HuH-7 (cell line): ENCODE data around the gene PTPN20.
"Not testable (repeated sequence)": the region's sequence is repeated elsewhere in the genome, so short reads cannot be mapped to it uniquely, and the experiment has no call there.

Experiments
- DNase-seq: peaks from one replicate; pipeline ENCODE4 v3.0.0; 2011; ENCODE audit warnings: low spot score

The PTPN20 gene

DNA sequence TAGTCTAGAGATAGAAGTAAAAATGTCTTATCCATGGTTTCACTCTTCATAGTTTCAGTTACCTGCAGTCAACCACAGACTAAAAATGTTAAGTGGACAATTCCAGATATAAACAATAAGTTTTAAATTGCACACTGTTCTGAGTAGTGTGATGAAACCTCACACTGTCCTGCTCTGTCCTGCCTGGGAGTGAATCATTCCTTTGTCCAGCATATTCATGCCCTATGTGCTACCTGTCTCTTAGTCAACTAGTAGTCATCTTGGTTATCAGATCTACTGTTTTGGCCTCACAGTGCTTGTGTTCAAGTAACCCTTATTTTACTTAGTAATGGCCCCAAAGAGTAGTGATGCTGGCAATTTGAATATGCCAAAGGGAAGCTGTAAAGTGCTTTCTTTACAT is 49.5 kb downstream of the PTPN20 start:
- DNase-seq = not testable (repeated sequence)

DNA sequence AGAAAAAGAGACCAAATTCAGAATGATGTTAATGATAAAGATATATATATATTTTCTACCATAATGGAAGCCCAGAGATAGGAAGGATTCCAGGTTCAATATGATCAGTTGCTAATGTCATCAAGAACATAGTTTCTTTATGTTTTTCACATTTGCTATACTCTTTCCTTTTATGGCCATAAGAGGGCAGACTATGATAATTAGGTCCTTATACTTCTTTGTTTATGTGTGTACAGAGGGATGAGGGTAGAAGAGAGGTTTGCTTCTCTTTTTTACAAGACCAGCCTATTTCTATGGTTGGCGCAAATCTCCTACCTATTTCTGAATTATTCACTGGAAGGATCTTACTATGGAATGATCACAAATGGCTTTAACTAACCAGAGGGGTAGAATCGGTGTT is 52.1 kb downstream of the PTPN20 start:
- DNase-seq = not testable (repeated sequence)

DNA sequence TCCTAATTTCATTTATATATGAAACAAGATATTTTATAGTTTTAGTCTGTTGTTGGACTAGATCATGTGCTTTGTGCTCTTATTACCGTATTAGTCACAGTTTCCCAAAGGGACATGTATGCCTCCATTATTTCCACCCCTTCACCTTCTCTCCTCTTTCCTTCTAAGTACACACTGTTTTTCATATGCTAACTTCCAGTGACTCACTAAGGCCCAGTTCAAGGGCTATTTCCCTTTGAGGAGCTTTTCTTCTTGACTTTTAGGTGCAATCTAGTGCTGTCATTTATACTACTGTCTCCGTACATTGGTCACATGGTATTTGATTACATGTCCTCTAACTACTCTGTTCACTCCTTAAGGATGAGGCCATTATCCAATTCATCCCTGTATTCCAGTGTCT is 55.8 kb downstream of the PTPN20 start:
- not testable (repeated sequence) for DNase-seq

- not testable (repeated sequence) for DNase-seq
These were observed 69.0 kb downstream of the PTPN20 start for GRCh38 chr10:46980223-46980622.

- DNase-seq = not testable (repeated sequence)
These were observed 76.2 kb downstream of the PTPN20 start for GRCh38 chr10:46987233-46987924.

DNA sequence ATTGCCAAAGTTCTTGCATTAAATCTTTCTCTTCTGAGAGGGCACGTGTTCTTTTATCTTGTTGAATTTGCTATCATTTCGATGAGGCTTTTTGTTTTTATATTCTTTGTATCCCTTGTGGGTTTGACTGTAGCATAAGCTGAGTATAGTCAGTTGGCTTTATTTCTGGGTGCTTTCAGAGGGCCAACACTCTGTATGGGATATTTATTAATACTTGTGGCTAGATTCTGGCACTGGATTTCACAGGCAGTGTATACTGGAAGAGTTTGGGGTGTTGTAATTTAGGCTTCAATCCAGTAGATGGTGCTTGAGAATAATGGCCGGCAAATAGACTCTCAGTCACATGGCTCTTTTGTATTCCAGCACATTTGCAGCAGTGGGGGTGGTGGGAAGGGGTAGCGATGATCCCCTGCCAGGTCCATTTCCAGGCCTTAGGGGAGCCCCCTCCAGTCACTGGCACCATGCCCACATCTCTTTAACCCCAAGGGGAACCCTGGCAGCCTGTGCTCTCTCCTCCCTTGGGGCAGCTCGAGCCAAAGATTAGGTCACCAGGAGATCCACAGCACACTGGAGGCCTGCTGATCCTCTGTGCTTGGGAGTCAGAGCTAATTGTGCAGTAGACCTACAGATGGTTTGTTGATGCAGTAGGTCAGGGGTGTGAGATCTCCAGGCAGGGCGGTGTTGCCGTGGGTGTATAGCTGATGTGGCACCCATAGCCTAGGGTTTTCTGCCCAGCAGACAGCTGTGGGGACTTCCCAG is 81.8 kb downstream of the PTPN20 start:
- DNase-seq = peak; percentile 20

- no peak for DNase-seq
These were observed 84.0 kb downstream of the PTPN20 start for GRCh38 chr10:46995234-46995633.

- no peak for DNase-seq
These were observed 87.0 kb downstream of the PTPN20 start for GRCh38 chr10:46998192-46998591.

DNA sequence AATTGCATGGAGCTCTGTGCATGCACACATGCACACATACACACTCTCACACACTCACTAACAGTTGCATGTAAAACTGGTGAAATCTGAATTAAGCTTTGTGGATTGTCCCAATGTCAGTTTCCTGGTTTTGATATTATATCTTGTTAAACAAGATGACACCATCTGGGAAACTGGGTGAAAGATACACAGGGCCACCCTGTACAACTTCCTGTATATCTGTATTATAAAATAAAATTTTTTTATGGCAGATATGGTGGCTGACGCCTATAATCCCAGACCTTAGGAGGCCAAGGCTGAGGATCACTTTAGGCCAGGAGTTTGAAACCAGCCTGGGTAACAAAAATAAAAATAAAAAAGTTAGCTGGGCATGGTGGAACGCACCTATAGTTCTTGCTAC is 87.4 kb downstream of the PTPN20 start:
- DNase-seq = no peak

DNA sequence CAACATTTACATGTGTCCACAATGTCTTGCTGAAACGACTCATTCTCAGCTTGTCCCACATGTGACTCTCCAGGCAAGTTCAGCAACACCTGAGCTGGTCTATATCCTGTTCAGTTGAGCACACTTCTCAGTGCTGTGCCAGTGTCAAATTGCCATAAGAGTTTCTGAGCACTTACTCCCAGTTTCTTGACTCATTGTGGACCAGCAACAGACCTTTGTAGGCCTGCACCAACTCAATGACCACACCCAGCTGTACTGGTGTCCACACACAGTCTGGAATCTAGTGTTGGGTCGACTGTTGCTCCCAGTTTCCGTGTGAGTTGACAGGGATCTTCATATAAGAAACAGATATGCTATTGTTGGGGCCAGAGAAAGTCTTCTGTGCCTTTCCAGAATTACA is 88.0 kb downstream of the PTPN20 start:
- no peak for DNase-seq

DNA sequence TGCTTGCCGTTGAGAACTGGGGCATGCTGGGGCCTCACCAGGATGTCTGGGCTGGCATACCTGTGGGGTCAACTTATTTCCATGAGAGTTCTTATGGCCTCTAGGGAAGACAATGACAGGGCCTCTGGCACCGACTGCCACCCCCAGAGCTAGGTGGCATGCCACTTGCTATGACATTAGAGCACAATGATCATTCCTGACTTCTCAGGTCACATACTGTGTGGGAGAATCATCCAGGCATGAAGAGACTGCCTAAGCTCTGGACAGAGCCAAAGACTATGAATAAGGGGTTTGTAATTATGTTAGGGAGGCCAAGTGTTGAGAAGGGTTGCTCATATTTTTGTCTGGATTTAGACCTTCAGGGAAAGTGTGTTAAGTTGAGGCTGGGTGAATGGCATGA is 97.5 kb downstream of the PTPN20 start:
- DNase-seq = no peak

DNA sequence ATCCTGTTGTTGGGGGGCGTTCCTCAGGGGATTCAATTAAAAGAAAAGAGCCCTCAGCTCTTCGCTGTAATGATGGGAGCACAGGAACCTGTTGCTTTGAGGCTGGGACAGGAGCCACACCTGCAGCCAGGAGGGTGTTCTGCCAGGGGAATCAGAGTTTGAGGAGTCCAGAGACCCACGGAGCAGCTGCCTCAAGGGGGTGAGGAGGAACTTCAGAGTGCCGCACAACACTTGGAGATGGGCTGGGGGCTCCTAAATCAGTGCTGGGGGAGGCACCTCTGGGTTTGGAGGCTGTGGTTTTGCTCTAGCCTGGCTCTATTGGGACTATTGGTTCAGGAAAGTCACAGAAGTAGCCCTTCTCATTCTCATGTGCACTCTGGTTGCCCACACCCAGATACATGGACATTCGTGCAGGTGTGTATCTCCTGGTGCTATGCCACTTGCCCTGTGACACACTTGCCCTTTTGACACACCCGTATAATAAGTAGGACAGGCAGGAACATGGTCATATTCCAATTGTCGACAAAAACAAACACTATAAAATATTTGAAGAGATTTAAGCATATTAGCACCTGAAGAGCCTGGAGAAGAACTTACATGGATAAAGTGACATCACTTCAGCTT is 98.1 kb downstream of the PTPN20 start:
- no peak for DNase-seq

GRCh38 chr10:47010036-47010435 is 98.8 kb downstream of the PTPN20 start:
- no peak for DNase-seq

DNA sequence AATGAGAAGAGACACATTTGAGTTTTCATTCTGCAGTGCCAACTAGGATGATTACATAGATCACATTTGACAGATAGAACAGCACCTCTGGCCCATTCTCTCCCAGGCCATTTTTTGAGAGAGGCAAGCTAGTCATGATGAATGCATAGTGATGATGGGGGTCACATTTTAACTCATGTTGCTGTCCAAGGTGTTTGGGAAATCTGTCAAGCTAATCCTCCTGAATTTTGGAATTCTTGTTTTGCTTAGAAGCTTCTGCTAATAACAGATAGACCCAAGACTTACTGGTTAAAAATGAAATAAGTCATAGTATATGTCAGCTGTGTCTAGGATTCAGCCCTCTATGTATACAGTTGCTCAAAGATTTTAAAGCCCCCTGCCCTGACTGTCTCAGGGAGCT is 101.0 kb downstream of the PTPN20 start:
- no peak for DNase-seq

DNA sequence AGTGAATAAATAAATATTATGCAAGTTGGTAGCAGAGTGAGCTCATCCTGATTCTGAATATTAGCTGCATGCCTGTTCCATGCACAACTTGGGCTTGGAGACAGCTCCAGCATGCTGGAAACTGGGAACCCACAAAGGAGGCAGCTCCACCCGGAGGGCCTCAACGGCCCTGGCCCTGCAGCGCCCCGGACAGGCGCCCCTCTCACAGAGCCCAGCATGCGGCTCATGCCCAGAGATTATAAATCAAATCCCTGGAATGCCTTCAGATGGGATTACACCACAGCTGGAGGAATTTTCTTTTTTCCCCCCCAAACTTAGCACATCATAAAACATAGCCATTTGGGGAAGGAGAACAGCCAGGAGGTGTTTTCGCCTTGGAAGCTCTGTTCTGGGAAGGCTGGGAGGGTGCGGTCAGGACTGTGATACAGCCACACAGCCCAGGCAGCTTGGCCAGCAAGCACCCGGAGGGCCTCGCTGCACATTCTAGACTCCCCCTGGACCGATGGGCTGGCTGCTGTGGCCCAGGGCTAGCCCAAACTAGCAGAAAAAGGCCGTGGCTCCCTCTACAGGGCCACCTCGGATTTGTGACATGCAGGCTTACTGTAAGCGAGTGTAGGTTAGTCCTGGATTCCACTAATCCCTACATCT is 102.4 kb downstream of the PTPN20 start:
- no peak for DNase-seq

- no peak for DNase-seq
These were observed 104.2 kb downstream of the PTPN20 start for GRCh38 chr10:47015404-47015803.

- no peak for DNase-seq
These were observed 105.3 kb downstream of the PTPN20 start for GRCh38 chr10:47016564-47016963.

GRCh38 chr10:47018026-47018735 is 107.0 kb downstream of the PTPN20 start:
- DNase-seq = no peak

DNA sequence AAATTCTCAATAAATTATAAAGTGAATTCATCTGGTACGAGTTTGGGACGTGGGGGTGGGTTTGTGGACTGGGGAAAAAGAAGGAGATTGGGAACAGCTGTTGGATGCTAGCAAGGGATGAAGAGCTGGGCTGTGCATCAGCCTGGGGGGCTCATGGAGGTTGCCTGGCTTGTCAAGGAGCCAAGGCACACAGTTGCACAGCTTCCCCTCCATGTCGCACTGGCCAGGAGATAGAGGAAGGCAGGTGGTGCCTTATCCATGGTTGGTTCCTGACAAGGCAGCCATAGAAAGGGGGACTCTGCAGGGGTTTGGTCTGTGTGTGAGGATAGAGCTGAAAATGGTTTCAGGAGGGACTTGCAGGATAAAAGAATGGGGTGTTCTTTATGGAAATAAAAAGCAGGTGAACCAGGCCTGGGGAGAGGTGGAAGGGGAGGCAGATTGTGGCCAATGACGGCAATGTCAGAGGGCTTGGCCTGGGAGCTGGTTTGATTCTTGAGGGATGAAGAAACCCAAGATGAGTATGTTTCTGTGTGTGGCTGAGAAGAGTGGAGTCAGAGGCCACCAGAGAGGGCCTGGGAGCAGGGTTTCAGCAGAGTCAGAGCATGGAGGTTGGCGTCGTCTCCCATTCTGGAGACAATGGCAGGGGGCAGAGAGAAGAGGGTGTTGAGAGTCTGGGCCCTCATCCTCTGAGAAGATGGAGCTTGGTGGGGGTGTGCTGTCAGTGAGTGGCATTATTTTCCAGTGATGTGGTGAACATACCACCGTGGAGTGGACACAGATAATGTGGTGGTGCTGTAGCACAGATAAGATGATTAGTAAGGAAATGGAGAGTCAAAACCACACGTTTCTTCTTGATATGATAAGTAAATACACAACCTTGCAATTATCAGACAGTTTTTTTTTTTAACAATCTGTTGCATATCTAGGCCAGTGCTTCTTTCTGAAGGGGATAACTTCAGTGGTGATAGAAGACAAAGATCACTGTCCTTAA is 108.2 kb downstream of the PTPN20 start:
- no peak for DNase-seq

DNA sequence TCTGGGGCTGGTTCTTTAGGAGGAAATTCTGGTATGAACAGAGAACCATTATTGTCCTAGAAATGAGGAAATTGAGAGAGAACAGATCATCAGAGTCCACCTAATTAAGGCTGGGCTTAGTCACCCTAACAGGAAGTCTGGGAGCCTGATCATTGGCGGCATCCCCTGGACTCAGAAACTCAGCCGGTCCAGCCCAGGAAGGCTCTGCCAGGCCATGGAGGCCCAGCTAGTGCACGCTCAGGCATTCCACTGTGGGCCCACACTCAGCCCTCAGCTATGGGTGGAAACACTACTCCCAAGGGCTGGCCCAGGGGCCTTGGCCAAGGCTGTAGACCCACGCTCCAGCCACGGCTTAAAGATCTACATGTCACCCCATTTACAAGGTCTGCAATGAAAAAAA is 109.2 kb downstream of the PTPN20 start:
- DNase-seq = no peak

DNA sequence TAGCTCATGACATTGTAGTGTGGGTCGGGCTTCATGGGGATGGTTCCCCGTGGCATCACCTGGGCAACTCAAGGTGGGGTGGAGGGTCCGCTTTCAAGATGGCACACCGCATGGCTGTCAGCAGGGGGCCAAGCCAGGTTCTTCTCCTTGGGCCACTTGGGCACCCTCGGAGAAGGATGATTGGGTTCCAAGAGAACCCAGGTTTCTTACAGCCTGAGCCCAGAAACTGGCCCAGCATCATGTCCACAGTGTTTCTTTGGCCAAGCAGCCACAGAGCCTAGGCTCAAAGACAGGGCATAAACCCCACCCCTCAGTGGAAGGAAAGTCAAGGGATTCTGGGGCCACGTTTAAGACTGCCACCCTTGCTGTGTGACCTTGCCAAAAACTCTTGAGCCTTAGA is 110.6 kb downstream of the PTPN20 start:
- DNase-seq = no peak
